H1 (cell line): Measurements from ENCODE around the gene GBX1. TPM values are rescaled to one million over a fixed set of nuclear protein-coding genes. Genes with fewer than 3 reads are reported as not detected.

Experiments
- CTCF ChIA-PET: fragments of 300-600 bp; sonication (Branson Sonifier 250); formaldehyde crosslinking; loops from one replicate; lab custom pipeline; 2021; ENCODE audit not compliant: partially characterized antibody; lab: Charles Lee
- POLR2A ChIA-PET: fragments of 300-600 bp; sonication (Branson Sonifier 250); formaldehyde crosslinking; loops from one replicate; lab custom pipeline; 2021; ENCODE audit warnings: inconsistent platforms; ENCODE audit not compliant: partially characterized antibody; lab: Charles Lee
- DNase-seq, 2 experiments: peaks; one replicate each; pipeline versions ENCODE4 v3.0.0 to v3.0.0-alpha.2; 2010 to 2022; ENCODE audit warnings: low spot score in 2 of 2, low read depth in 1 of 2, mixed read lengths in 1 of 2
- FAIRE-seq: peaks from 2 replicates; lab custom pipeline; 2011; peaks lifted over from hg19 to GRCh38; lab: Jason Lieb, UNC
- H2AFZ ChIP-seq: 2 replicates; pipeline ENCODE4 v1.8.1; 2012; ENCODE audit warnings: low read length, inconsistent platforms
- H2AK5ac ChIP-seq: 2 replicates; pipeline ENCODE4 v1.6.1; 2013; ENCODE audit warnings: low read depth, low read length
- H2BK120ac ChIP-seq: replicated peaks from 2 replicates; pipeline ENCODE3; 2013; ENCODE audit warnings: low read depth, low read length, inconsistent platforms
- H2BK12ac ChIP-seq: 2 replicates; pipeline ENCODE4 v1.6.1; 2013; ENCODE audit warnings: low read depth, low read length
- H2BK15ac ChIP-seq: 2 replicates; pipeline ENCODE4 v1.6.1; 2013; ENCODE audit warnings: low read length
- H2BK20ac ChIP-seq: 2 replicates; pipeline ENCODE4 v1.6.1; 2013; ENCODE audit warnings: low read length
- H2BK5ac ChIP-seq: 2 replicates; pipeline ENCODE4 v1.6.1; 2013; ENCODE audit warnings: low read depth, low read length
- H3K14ac ChIP-seq: 2 replicates; pipeline ENCODE4 v1.6.1; 2013; ENCODE audit warnings: inconsistent platforms; ENCODE audit not compliant: insufficient read length
- H3K18ac ChIP-seq: 2 replicates; pipeline ENCODE4 v1.6.1; 2013; ENCODE audit warnings: low read length; ENCODE audit errors: extremely low read depth
- H3K23ac ChIP-seq: 2 replicates; pipeline ENCODE4 v1.6.1; 2013; ENCODE audit warnings: inconsistent platforms; ENCODE audit not compliant: insufficient read length
- H3K23me2 ChIP-seq: 2 replicates; pipeline ENCODE4 v1.6.1; 2013; ENCODE audit warnings: low read depth, low read length
- H3K27ac ChIP-seq: 2 replicates; pipeline ENCODE4 v1.6.1; 2011; ENCODE audit warnings: low read depth, low read length, inconsistent platforms
- H3K27me3 ChIP-seq, 4 experiments: replicated peaks in 1 of 4; 1 replicate in 1 of 4; 2 replicates in 3 of 4; pipeline versions ENCODE4 v1.6.1 to v1.8.1; 2011 to 2013; ENCODE audit warnings: low read length in 3 of 4, mild to moderate bottlenecking in 3 of 4, inconsistent platforms in 2 of 4, mixed read lengths in 2 of 4, moderate library complexity in 1 of 4; ENCODE audit not compliant: control insufficient read depth in 3 of 4, insufficient read depth in 3 of 4; ENCODE audit errors: extremely low read depth in 1 of 4
- H3K36me3 ChIP-seq, 4 experiments: 2 replicates each; pipeline versions ENCODE4 v1.6.1 to v1.8.1; 2011 to 2013; ENCODE audit warnings: mild to moderate bottlenecking in 4 of 4, low read length in 3 of 4, moderate library complexity in 2 of 4, control low read depth in 1 of 4, inconsistent platforms in 1 of 4; ENCODE audit not compliant: insufficient read depth in 4 of 4, control insufficient read depth in 2 of 4
- H3K4ac ChIP-seq: replicated peaks from 2 replicates; pipeline ENCODE3; 2013; ENCODE audit warnings: low read length, low read depth, mixed read lengths, inconsistent platforms; ENCODE audit not compliant: insufficient read length
- H3K4me1 ChIP-seq, 4 experiments: replicated peaks in 1 of 4; 1 replicate in 1 of 4; 2 replicates in 3 of 4; pipeline versions ENCODE4 v1.6.1 to v1.8.1; 2011 to 2013; ENCODE audit warnings: low read length in 3 of 4, inconsistent platforms in 2 of 4, mixed read lengths in 1 of 4; ENCODE audit not compliant: insufficient read depth in 4 of 4, control insufficient read depth in 3 of 4
- H3K4me2 ChIP-seq, 2 experiments: 2 replicates each; pipeline versions ENCODE4 v1.6.1 to v1.8.1; 2011 to 2013; ENCODE audit warnings: low read depth in 2 of 2, low read length in 2 of 2, control low read depth in 1 of 2, inconsistent platforms in 1 of 2, mild to moderate bottlenecking in 1 of 2; ENCODE audit not compliant: insufficient read depth in 1 of 2
- H3K4me3 ChIP-seq, 4 experiments: fragments of 200-600, 300-600 bp in 1 of 4; sonication (generic), shearing (Covaris generic), sonication (Bioruptor Twin) in 1 of 4; 2 replicates each; pipeline versions ENCODE4 v1.5.1 to v1.8.1; 2011 to 2016; ENCODE audit warnings: low read length in 4 of 4, low read depth in 3 of 4, control low read depth in 2 of 4, inconsistent platforms in 2 of 4, mild to moderate bottlenecking in 2 of 4, mixed read lengths in 1 of 4, moderate library complexity in 1 of 4; ENCODE audit not compliant: insufficient read depth in 2 of 4; ENCODE audit errors: extremely low read depth in 1 of 4
- H3K56ac ChIP-seq: replicated peaks from 2 replicates; pipeline ENCODE3; 2013; ENCODE audit warnings: low read depth, mild to moderate bottlenecking, mixed read lengths, low read length, inconsistent platforms; ENCODE audit not compliant: insufficient read length
- H3K79me1 ChIP-seq: 2 replicates; pipeline ENCODE4 v1.6.1; 2013; ENCODE audit warnings: low read depth, low read length, control low read depth
- H3K79me2 ChIP-seq, 2 experiments: 2 replicates each; pipeline versions ENCODE4 v1.6.1 to v1.8.1; 2012 to 2013; ENCODE audit warnings: low read length in 2 of 2, mild to moderate bottlenecking in 2 of 2, inconsistent platforms in 1 of 2; ENCODE audit not compliant: insufficient read depth in 2 of 2, control insufficient read depth in 1 of 2
- H3K9ac ChIP-seq, 4 experiments: replicated peaks in 1 of 4; 1 replicate in 1 of 4; 2 replicates in 3 of 4; pipeline versions ENCODE4 v1.6.1 to v1.8.1; 2011 to 2013; ENCODE audit warnings: low read depth in 3 of 4, low read length in 3 of 4, control low read depth in 2 of 4, mild to moderate bottlenecking in 2 of 4, moderate library complexity in 2 of 4, inconsistent platforms in 1 of 4; ENCODE audit errors: extremely low read depth in 1 of 4
- H3K9me3 ChIP-seq, 2 experiments: 2 replicates each; pipeline versions ENCODE4 v1.6.1 to v1.8.1; 2012 to 2013; ENCODE audit warnings: mild to moderate bottlenecking in 2 of 2, moderate library complexity in 2 of 2, control low read depth in 1 of 2, inconsistent platforms in 1 of 2, low read depth in 1 of 2, low read length in 1 of 2, mixed read lengths in 1 of 2; ENCODE audit not compliant: insufficient read depth in 2 of 2
- H4K20me1 ChIP-seq, 2 experiments: replicated peaks in 1 of 2; 2 replicates each; pipeline versions ENCODE3 to v1.8.1; 2011 to 2013; ENCODE audit warnings: inconsistent platforms in 2 of 2, low read length in 2 of 2, mild to moderate bottlenecking in 1 of 2; ENCODE audit not compliant: insufficient read depth in 2 of 2, control insufficient read depth in 1 of 2
- H4K5ac ChIP-seq: 2 replicates; pipeline ENCODE4 v1.6.1; 2013; ENCODE audit warnings: low read length, low read depth, mixed read lengths, inconsistent platforms; ENCODE audit not compliant: insufficient read length
- H4K8ac ChIP-seq: 2 replicates; pipeline ENCODE4 v1.8.0; 2013; ENCODE audit warnings: mild to moderate bottlenecking, moderate library complexity, low read length, inconsistent platforms; ENCODE audit not compliant: insufficient read depth; ENCODE audit errors: extremely low read depth
- H4K91ac ChIP-seq: replicated peaks from 2 replicates; pipeline ENCODE3; 2013; ENCODE audit warnings: low read length, mixed read lengths, inconsistent platforms; ENCODE audit not compliant: insufficient read length
- ASH2L ChIP-seq: fragments of 200-600, 300-600 bp; sonication (generic); IDR thresholded peaks from one replicate; pipeline ENCODE4 v1.7.1; 2017; ENCODE audit warnings: low read length
- BACH1 ChIP-seq: IDR thresholded peaks from 2 replicates; pipeline ENCODE4 v1.6.1; 2012; ENCODE audit warnings: low read length, improper control_type of control experiment
- BCL11A ChIP-seq, 2 experiments: IDR thresholded peaks; one replicate each; pipeline ENCODE4 v1.6.1; 2011; ENCODE audit warnings: low read depth in 2 of 2, low read length in 2 of 2, mild to moderate bottlenecking in 2 of 2
- MAFK ChIP-seq: IDR thresholded peaks from 2 replicates; pipeline ENCODE4 v1.6.1; 2012; ENCODE audit warnings: low read depth, mild to moderate bottlenecking, improper control_type of control experiment, low read length
- NANOG ChIP-seq: IDR thresholded peaks from 2 replicates; pipeline ENCODE4 v1.6.1; 2011; ENCODE audit warnings: low read length, low read depth, mild to moderate bottlenecking, inconsistent platforms; ENCODE audit not compliant: insufficient read depth, poor library complexity, severe bottlenecking
- POU5F1 ChIP-seq: IDR thresholded peaks from 2 replicates; pipeline ENCODE4 v1.6.1; 2011; ENCODE audit warnings: low read depth, mild to moderate bottlenecking, low read length, moderate library complexity
- SAP30 ChIP-seq: fragments of 300-600 bp; sonication (generic); IDR thresholded peaks from 2 replicates; pipeline ENCODE4 v1.7.1; 2012; ENCODE audit warnings: low read length, moderate library complexity, mild to moderate bottlenecking, inconsistent platforms; ENCODE audit not compliant: insufficient read depth, insufficient replicate concordance
- WGBS, 2 experiments: shearing (Covaris generic) in 1 of 2; methylation state at CpG; one replicate each; pipeline versions ENCODE4 v1.1.6 to v1.1.7; 2013 to 2015; ENCODE audit warnings: low lambda C conversion rate in 2 of 2, mixed read lengths in 2 of 2, inconsistent platforms in 1 of 2, low coverage in 1 of 2, missing lambda C conversion rate in 1 of 2; ENCODE audit not compliant: insufficient replicate concordance in 2 of 2, insufficient coverage in 1 of 2, insufficient read length in 1 of 2; ENCODE audit errors: extremely low coverage in 1 of 2, missing lambda C conversion rate in 1 of 2; 5-methylcytosine and 5-hydroxymethylcytosine counted together
- polyA plus RNA-seq, 7 experiments: library from polyadenylated mRNA; depleted of rRNA in 3 of 7; stranded (reverse) in 5 of 7; unstranded in 2 of 7; fragments of >200 nt in 5 of 7; fragments of 200-250 nt in 2 of 7; gene quantifications; 1 replicate in 5 of 7; 2 replicates in 1 of 7; 4 replicates in 1 of 7; pipeline versions ENCODE4 v1.2.1 to v1.2.3, GENCODE V29; 2011 to 2013; ENCODE audit warnings: missing spikeins in 2 of 7, mixed read lengths in 2 of 7
- total RNA-seq: library from RNA; stranded (reverse); fragmentation: NEBNext Ultra II Directional; extraction: Animal tissue kit (Norgen Biotek cat#: 25700); gene quantifications from 2 replicates; pipeline ENCODE4 v1.2.1, GENCODE V29; 2021
- TF ChIP-seq, protein P1 (sequence below): IDR thresholded peaks from 2 replicates; pipeline ENCODE4 v1.6.1; 2011; ENCODE audit warnings: low read depth, mild to moderate bottlenecking, low read length; ENCODE audit not compliant: insufficient read depth

The GBX1 gene
- total and polyA plus RNA-seq, 2 of the 8 experiments (the other 6 are each of a cell fraction or from before 2014, with no cell fraction given), result not detected

- Histone ChIP-seq H3K23me2 (peaks cover 4% of the 10 kb centered on the region), H3K14ac (no peak overlapping the region), H2AFZ (no peak overlapping the region), H2BK12ac (no peak overlapping the region), H3K36me3 (peaks cover 0 to 30% (median 4%) of the 10 kb centered on the region in 4 experiments; a peak in 3 of 8 replicates), H3K79me2 (peaks cover 0 to 6% of the 10 kb centered on the region in 2 experiments; a peak in 1 of 4 replicates), H3K18ac (no peak overlapping the region), H4K91ac (no peak overlapping the region), H3K27me3 (peaks cover 0 to 15% (median 9%) of the 10 kb centered on the region in 4 experiments; a peak in 3 of 7 replicates), H3K79me1 (peaks cover 2% of the 10 kb centered on the region), H2AK5ac (no peak overlapping the region), H4K8ac (no peak overlapping the region), H3K4me1 (peaks cover 0 to 19% (median 13%) of the 10 kb centered on the region in 4 experiments; a peak in 6 of 7 replicates), H3K56ac (no peak overlapping the region), H3K9me3 (no peaks in the 10 kb centered on the region), H3K23ac (no peak overlapping the region), H3K27ac (no peak overlapping the region), H2BK5ac (no peak overlapping the region), H2BK20ac (no peak overlapping the region), H4K20me1 (peaks cover 33 to 46% of the 10 kb centered on the region in 2 experiments), H3K4ac (no peak overlapping the region), H4K5ac (no peak overlapping the region), H3K4me3 (no peak overlapping the region), H2BK15ac (no peak overlapping the region), H3K4me2 (no peak overlapping the region), H3K9ac (no peak overlapping the region), H2BK120ac (no peak overlapping the region)
- DNase-seq (no peak), FAIRE-seq (no peak)
- ChIA-PET POLR2A (no interaction called here), CTCF (interaction anchor here (0.7 to 22.4 kb wide), 11 partner anchors 12 to 126 kb away, joined by 3 to 448 read pairs (median 4); partner anchors contain the start of genes AGAP3 and TMUB1)
- TF ChIP-seq SAP30 (no peak), BACH1 (no peak), ASH2L (no peak), POU5F1 (no peak), MAFK (no peak), BCL11A (IDR thresholded peaks at IDR 0.05; ENCODE audit: low read depth in 2 of 2, low read length in 2 of 2) (no peak), NANOG (no peak)
- TF ChIP-seq, protein P1, sequence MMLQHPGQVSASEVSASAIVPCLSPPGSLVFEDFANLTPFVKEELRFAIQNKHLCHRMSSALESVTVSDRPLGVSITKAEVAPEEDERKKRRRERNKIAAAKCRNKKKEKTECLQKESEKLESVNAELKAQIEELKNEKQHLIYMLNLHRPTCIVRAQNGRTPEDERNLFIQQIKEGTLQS, result no peak
- WGBS, 2 experiments, result 95% methylated on average over 37 of the region's 38 CpGs; no CpG with 5 or more reads in 1 of the 2 experiments
These were observed 49.1 kb downstream of the GBX1 start for GRCh38 chr7:151118108-151119054.
